ENCODE data around the gene VKORC1.

VKORC1 gene

GRCh38 chr16:31133046-31133501 is 38.5 kb upstream of the VKORC1 start:
- no peak overlapping the region for H3K27ac ChIP-seq (replicated peaks)
- no peak overlapping the region for H3K4me3 ChIP-seq (replicated peaks; ENCODE audit: insufficient read depth, low read length)
- TF ChIP-seq POLR2AphosphoS5 (IDR thresholded peaks at IDR 0.05; ENCODE audit: low read depth) (no peak), REST (IDR thresholded peaks at IDR 0.05; ENCODE audit: insufficient replicate concordance, low read depth) (no peak), GABPA (IDR thresholded peaks at IDR 0.05; ENCODE audit: low read depth) (no peak), SPI1 (IDR thresholded peaks at IDR 0.05; ENCODE audit: borderline replicate concordance, low read depth) (no peak), CTCF (IDR thresholded peaks at IDR 0.05; ENCODE audit: insufficient read depth, low read length) (no peak)
- no peaks in the 10 kb centered on the region for H3K27me3 ChIP-seq (ENCODE audit: insufficient read depth, poor library complexity, severe bottlenecking)
- DNase-seq (ENCODE audit: low read depth in 1 of 2, low spot score in 1 of 2) = no peak

- TF ChIP-seq REST (IDR thresholded peaks at IDR 0.05; ENCODE audit: insufficient replicate concordance, low read depth) = no peak
- TF ChIP-seq POLR2AphosphoS5 (IDR thresholded peaks at IDR 0.05; ENCODE audit: low read depth) = 0 out of 2 replicates have a peak, but pooled peaks have one; percentile 26
- no peak for TF ChIP-seq GABPA (IDR thresholded peaks at IDR 0.05; ENCODE audit: low read depth)
- H3K27ac ChIP-seq (replicated peaks) = no peak overlapping the region
- DNase-seq (ENCODE audit: low read depth in 1 of 2, low spot score in 1 of 2) = no peak
- no peaks in the 10 kb centered on the region for H3K27me3 ChIP-seq (ENCODE audit: insufficient read depth, poor library complexity, severe bottlenecking)
- H3K4me3 ChIP-seq (replicated peaks; ENCODE audit: insufficient read depth, low read length) = no peak overlapping the region
Observed at GRCh38 chr16:31132303-31132979, 37.8 kb upstream of the VKORC1 start.

- H3K27ac ChIP-seq (replicated peaks) = no peak overlapping the region
- DNase-seq (ENCODE audit: low read depth in 1 of 2, low spot score in 1 of 2) = no peak
- TF ChIP-seq POLR2AphosphoS5 (IDR thresholded peaks at IDR 0.05; ENCODE audit: low read depth) (no peak), SPI1 (IDR thresholded peaks at IDR 0.05; ENCODE audit: borderline replicate concordance, low read depth) (no peak), CTCF (IDR thresholded peaks at IDR 0.05; ENCODE audit: insufficient read depth, low read length) (no peak), GABPA (IDR thresholded peaks at IDR 0.05; ENCODE audit: low read depth) (no peak), REST (IDR thresholded peaks at IDR 0.05; ENCODE audit: insufficient replicate concordance, low read depth) (no peak)
- H3K4me3 ChIP-seq (replicated peaks; ENCODE audit: insufficient read depth, low read length) = no peak overlapping the region
- no peaks in the 10 kb centered on the region for H3K27me3 ChIP-seq (ENCODE audit: insufficient read depth, poor library complexity, severe bottlenecking)
Observed at GRCh38 chr16:31131841-31132271, 37.3 kb upstream of the VKORC1 start.

All from HL-60 (cell line).